CD4-positive, alpha-beta T cell (primary cell): ENCODE results near the gene MYO9A. TPM values are rescaled to one million over a fixed set of nuclear protein-coding genes. Genes with fewer than 3 reads are reported as not detected.

Experiments used
- ATAC-seq: fragments of 200-7000 bp; cut with Tn5 transposase; one replicate; pipeline ENCODE4 v1.10.0; 2022; ENCODE audit warnings: mild to moderate bottlenecking; ENCODE audit not compliant: poor library complexity
- CTCF ChIA-PET: fragments of 350-600 bp; sonication (Branson Sonifier 250); formaldehyde crosslinking; loops from one replicate; lab custom pipeline; 2021; ENCODE audit warnings: antibody characterized with exemption, inconsistent platforms; lab: Charles Lee
- POLR2A ChIA-PET: fragments of 350-600 bp; sonication (Branson Sonifier 250); formaldehyde crosslinking; loops from one replicate; lab custom pipeline; 2021; ENCODE audit warnings: antibody characterized with exemption, inconsistent platforms; lab: Charles Lee
- DNase-seq, 14 experiments: peaks; one replicate each; pipeline ENCODE4 v3.0.0-alpha.2; 2013 to 2020; ENCODE audit warnings: mixed read lengths in 2 of 14
- H3K27ac ChIP-seq, 2 donors: one replicate each; pipeline versions ENCODE4 v1.5.1 to v1.7.0; 2013; ENCODE audit warnings: low read length in 2 of 2, low read depth in 1 of 2, mild to moderate bottlenecking in 1 of 2
- H3K27me3 ChIP-seq, 2 experiments: 1 replicate in 1 of 2; 2 replicates in 1 of 2; pipeline versions ENCODE4 v1.6.1 to v1.7.0; 2013; ENCODE audit warnings: low read length in 2 of 2, control low read depth in 1 of 2, mild to moderate bottlenecking in 1 of 2, moderate library complexity in 1 of 2; ENCODE audit not compliant: insufficient read depth in 2 of 2, control insufficient read depth in 1 of 2
- H3K36me3 ChIP-seq: one replicate; pipeline ENCODE4 v1.6.1; 2013; ENCODE audit warnings: low read length, control low read depth; ENCODE audit not compliant: insufficient read depth
- H3K4me1 ChIP-seq: one replicate; pipeline ENCODE4 v1.6.1; 2013; ENCODE audit warnings: low read length, control low read depth; ENCODE audit not compliant: insufficient read depth
- H3K4me3 ChIP-seq: one replicate; pipeline ENCODE4 v1.5.1; 2013; ENCODE audit warnings: mild to moderate bottlenecking, low read length, moderate library complexity
- H3K9me3 ChIP-seq, 2 experiments: 1 replicate in 1 of 2; 2 replicates in 1 of 2; pipeline versions ENCODE4 v1.6.1 to v1.7.0; 2013; ENCODE audit warnings: low read length in 2 of 2, mild to moderate bottlenecking in 2 of 2, control low read depth in 1 of 2, moderate library complexity in 1 of 2; ENCODE audit not compliant: control insufficient read depth in 1 of 2, insufficient read depth in 1 of 2
- H3K27ac Mint-ChIP-seq: one replicate; pipeline ENCODE4 v1.8.0; 2020; ENCODE audit warnings: mixed read lengths
- H3K27me3 Mint-ChIP-seq: one replicate; pipeline ENCODE4 v1.8.0; 2021; ENCODE audit warnings: mixed read lengths
- H3K36me3 Mint-ChIP-seq: one replicate; pipeline ENCODE4 v1.8.0; 2021; ENCODE audit warnings: low read depth, mixed read lengths
- H3K4me1 Mint-ChIP-seq: one replicate; pipeline ENCODE4 v1.8.0; 2021; ENCODE audit warnings: low read depth, mixed read lengths
- H3K4me3 Mint-ChIP-seq: one replicate; pipeline ENCODE4 v1.8.0; 2020; ENCODE audit warnings: mild to moderate bottlenecking, mixed read lengths
- H3K9me3 Mint-ChIP-seq: one replicate; pipeline ENCODE4 v1.8.0; 2020; ENCODE audit warnings: mixed read lengths
- CTCF ChIP-seq: fragments of 200-600 bp; IDR thresholded peaks from one replicate; pipeline ENCODE4 v1.8.0; 2022; ENCODE audit warnings: antibody characterized with exemption, mild to moderate bottlenecking
- intact Hi-C, 2 experiments: fragments of 100-400 bp; cut with DNase I in 1 of 2; cut with micrococcal nuclease in 1 of 2; formaldehyde crosslinking; loops; one replicate each; pipeline versions ENCODE4 v1.15.1 to v1.9.0; 2023 to 2025; cut with DNase I, micrococcal nuclease
- total RNA-seq, 174 experiments: library from RNA in 2 of 174; stranded (reverse) in 2 of 174; gene quantifications; one replicate each; pipeline ENCODE4 v1.2.3 and lab custom pipeline; 2021 to 2026

Gene MYO9A
- total RNA-seq, 2 experiments from 2014 or later = 23.4 to 29.1 TPM

GRCh38 chr15:71934446-71934845 lies 183.5 kb downstream of the MYO9A start:
- Histone ChIP-seq H3K27ac (no peak overlapping the region), H3K4me3 (no peak overlapping the region), H3K4me1 (no peaks in the 10 kb centered on the region), H3K27me3 (no peaks in the 10 kb centered on the region), H3K9me3 (peaks cover 0 to 27% of the 10 kb centered on the region in 2 experiments), H3K36me3 (peaks cover 37% of the 10 kb centered on the region)
- H3K4me1 Mint-ChIP-seq = no peaks in the 10 kb centered on the region
- no peak for TF ChIP-seq CTCF
- no peak overlapping the region for H3K4me3 Mint-ChIP-seq
- peaks cover 96% of the 10 kb centered on the region for H3K36me3 Mint-ChIP-seq
- DNase-seq (no peak), ATAC-seq (no peak)
- ChIA-PET CTCF (no interaction called here), POLR2A (no interaction called here)
- intact Hi-C loops = no loop called here
- H3K27me3 Mint-ChIP-seq = no peaks in the 10 kb centered on the region
- H3K9me3 Mint-ChIP-seq = peaks cover 9% of the 10 kb centered on the region
- H3K27ac Mint-ChIP-seq = no peak overlapping the region

GRCh38 chr15:71932689-71933088 lies 185.3 kb downstream of the MYO9A start:
- peaks cover 9% of the 10 kb centered on the region for H3K9me3 Mint-ChIP-seq
- H3K9me3 ChIP-seq = peaks cover 0 to 27% of the 10 kb centered on the region in 2 experiments
- intact Hi-C loops = no loop called here
- no peaks in the 10 kb centered on the region for H3K27me3 Mint-ChIP-seq
- no peak for ATAC-seq
- ChIA-PET CTCF (no interaction called here), POLR2A (interaction anchor here (0.7 kb wide), 1 partner anchor 18 kb away, joined by 3 read pairs; no protein-coding TSS in a partner anchor)
- no peak for TF ChIP-seq CTCF
- DNase-seq = no peak
- H3K27me3 ChIP-seq = no peaks in the 10 kb centered on the region
- H3K36me3 ChIP-seq = peaks cover 34% of the 10 kb centered on the region
- H3K4me1 Mint-ChIP-seq = no peaks in the 10 kb centered on the region
- no peak overlapping the region for H3K4me3 ChIP-seq
- no peak overlapping the region for H3K27ac ChIP-seq
- no peak overlapping the region for H3K27ac Mint-ChIP-seq
- H3K36me3 Mint-ChIP-seq = peaks cover 86% of the 10 kb centered on the region
- H3K4me3 Mint-ChIP-seq = no peak overlapping the region
- H3K4me1 ChIP-seq = no peaks in the 10 kb centered on the region

GRCh38 chr15:71931261-71931660 lies 186.7 kb downstream of the MYO9A start:
- ChIA-PET POLR2A (no interaction called here), CTCF (no interaction called here)
- H3K36me3 Mint-ChIP-seq = peaks cover 79% of the 10 kb centered on the region
- Histone ChIP-seq H3K9me3 (peaks cover 0 to 27% of the 10 kb centered on the region in 2 experiments), H3K36me3 (peaks cover 32% of the 10 kb centered on the region), H3K4me1 (no peaks in the 10 kb centered on the region), H3K27ac (no peak overlapping the region), H3K4me3 (no peak overlapping the region), H3K27me3 (no peaks in the 10 kb centered on the region)
- TF ChIP-seq CTCF = no peak
- peaks cover 9% of the 10 kb centered on the region for H3K9me3 Mint-ChIP-seq
- no peaks in the 10 kb centered on the region for H3K4me1 Mint-ChIP-seq
- no peak overlapping the region for H3K4me3 Mint-ChIP-seq
- no peak overlapping the region for H3K27ac Mint-ChIP-seq
- no peaks in the 10 kb centered on the region for H3K27me3 Mint-ChIP-seq
- ATAC-seq = no peak
- intact Hi-C loops = no loop called here
- no peak for DNase-seq
